Measurements from ENCODE around the gene MMAB. TPM values are rescaled to one million over a fixed set of nuclear protein-coding genes. Genes with fewer than 3 reads are reported as not detected.

MMAB gene
- total and polyA plus RNA-seq, 10 of the 15 experiments (the other 5 are each of a cell fraction or from before 2014, with no cell fraction given): 10.6 to 65.3 (median 45.2) TPM

DNA sequence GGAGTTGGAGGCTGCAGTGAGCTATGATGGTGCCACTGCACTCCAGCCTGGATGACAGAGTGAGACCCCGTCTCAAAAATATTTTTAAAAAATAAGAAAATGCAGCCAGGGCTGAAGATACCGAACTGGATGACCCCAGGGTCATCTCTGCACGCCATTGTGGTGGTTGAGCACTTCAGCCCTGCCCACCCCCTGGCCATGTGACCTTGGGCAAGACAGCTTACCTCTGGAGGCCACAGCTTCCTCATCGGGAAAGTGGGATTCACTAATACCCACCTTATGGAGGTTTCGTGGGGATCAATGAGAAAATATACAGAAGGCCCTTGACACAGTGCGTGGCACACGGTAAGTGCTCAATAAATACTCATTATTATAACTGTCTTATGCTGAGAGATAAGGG is 25.8 kb upstream of the MMAB start:
- Histone ChIP-seq H4K20me1 (ENCODE audit: control insufficient read depth, insufficient read depth) (no peaks in the 10 kb centered on the region), H3K4me3 (no peak overlapping the region), H3K27me3 (replicated peaks in 1 of 2; ENCODE audit: control insufficient read depth in 2 of 2, insufficient read depth in 2 of 2, low read length in 1 of 2) (no peaks in the 10 kb centered on the region), H3K36me3 (ENCODE audit: control insufficient read depth in 2 of 2, insufficient read depth in 2 of 2, low read length in 1 of 2) (peaks cover 0 to 4% of the 10 kb centered on the region in 2 experiments; a peak in 2 of 4 replicates), H3K9me3 (replicated peaks; ENCODE audit: control insufficient read depth, insufficient read depth, low read length) (no peaks in the 10 kb centered on the region), H3K9ac (ENCODE audit: control insufficient read depth, insufficient read depth, low read length) (no peak overlapping the region), H3K27ac (ENCODE audit: control insufficient read depth, insufficient read depth) (no peak overlapping the region), H3K4me1 (ENCODE audit: control insufficient read depth, insufficient read depth, low read length) (peaks cover 4% of the 10 kb centered on the region; the same call in 1 of the 2 replicates), H3K79me2 (ENCODE audit: control insufficient read depth, insufficient read depth, low read length) (no peaks in the 10 kb centered on the region), H3K4me2 (ENCODE audit: control insufficient read depth, insufficient read depth) (no peak overlapping the region), H2AFZ (ENCODE audit: control insufficient read depth, low read depth, low read length) (no peak overlapping the region)
- DNase-seq (ENCODE audit: low read depth, low spot score) (no peak), ATAC-seq (no peak), FAIRE-seq (no peak)
- CTCF ChIA-PET: interaction anchor here (0.6 to 3.2 kb wide), 10 partner anchors 15 to 285 kb away, joined by 3 to 20 read pairs (median 7); partner anchors contain the start of genes MMAB and MVK
- 82% methylated on average over 7 of the region's 7 CpGs for WGBS (ENCODE audit: insufficient coverage, insufficient replicate concordance, low lambda C conversion rate, missing lambda C conversion rate)
- SMC1A ChIA-PET (ENCODE audit: uncharacterized antibody, unreplicated experiment): interaction anchor here (2.7 kb wide), 1 partner anchor 178 kb away, joined by 14 read pairs; no protein-coding TSS in a partner anchor
- intact Hi-C loops (cut with micrococcal nuclease; ENCODE audit: unreplicated experiment) (no loop called here), in situ Hi-C loops (cut with MboI) (no loop called here)
- POLR2A ChIA-PET: interaction anchor here (0.5 kb wide), 1 partner anchor 27 kb away, joined by 3 read pairs; no protein-coding TSS in a partner anchor
- no TSS peak for BruUV-seq (replicated peaks)
- RAD21 ChIA-PET (ENCODE audit: unreplicated experiment): interaction anchor here (3.6 kb wide), 1 partner anchor 176 kb away, joined by 16 read pairs; no protein-coding TSS in a partner anchor
- TF ChIP-seq LARP7 (IDR thresholded peaks at IDR 0.05): no peak
- no peak for TF ChIP-seq RELB (IDR thresholded peaks at IDR 0.05; ENCODE audit: low read depth)
- TF ChIP-seq, protein P1, sequence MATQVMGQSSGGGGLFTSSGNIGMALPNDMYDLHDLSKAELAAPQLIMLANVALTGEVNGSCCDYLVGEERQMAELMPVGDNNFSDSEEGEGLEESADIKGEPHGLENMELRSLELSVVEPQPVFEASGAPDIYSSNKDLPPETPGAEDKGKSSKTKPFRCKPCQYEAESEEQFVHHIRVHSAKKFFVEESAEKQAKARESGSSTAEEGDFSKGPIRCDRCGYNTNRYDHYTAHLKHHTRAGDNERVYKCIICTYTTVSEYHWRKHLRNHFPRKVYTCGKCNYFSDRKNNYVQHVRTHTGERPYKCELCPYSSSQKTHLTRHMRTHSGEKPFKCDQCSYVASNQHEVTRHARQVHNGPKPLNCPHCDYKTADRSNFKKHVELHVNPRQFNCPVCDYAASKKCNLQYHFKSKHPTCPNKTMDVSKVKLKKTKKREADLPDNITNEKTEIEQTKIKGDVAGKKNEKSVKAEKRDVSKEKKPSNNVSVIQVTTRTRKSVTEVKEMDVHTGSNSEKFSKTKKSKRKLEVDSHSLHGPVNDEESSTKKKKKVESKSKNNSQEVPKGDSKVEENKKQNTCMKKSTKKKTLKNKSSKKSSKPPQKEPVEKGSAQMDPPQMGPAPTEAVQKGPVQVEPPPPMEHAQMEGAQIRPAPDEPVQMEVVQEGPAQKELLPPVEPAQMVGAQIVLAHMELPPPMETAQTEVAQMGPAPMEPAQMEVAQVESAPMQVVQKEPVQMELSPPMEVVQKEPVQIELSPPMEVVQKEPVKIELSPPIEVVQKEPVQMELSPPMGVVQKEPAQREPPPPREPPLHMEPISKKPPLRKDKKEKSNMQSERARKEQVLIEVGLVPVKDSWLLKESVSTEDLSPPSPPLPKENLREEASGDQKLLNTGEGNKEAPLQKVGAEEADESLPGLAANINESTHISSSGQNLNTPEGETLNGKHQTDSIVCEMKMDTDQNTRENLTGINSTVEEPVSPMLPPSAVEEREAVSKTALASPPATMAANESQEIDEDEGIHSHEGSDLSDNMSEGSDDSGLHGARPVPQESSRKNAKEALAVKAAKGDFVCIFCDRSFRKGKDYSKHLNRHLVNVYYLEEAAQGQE (IDR thresholded peaks at IDR 0.05; ENCODE audit: low read depth, low read length): no peak
- TF ChIP-seq, protein P2, sequence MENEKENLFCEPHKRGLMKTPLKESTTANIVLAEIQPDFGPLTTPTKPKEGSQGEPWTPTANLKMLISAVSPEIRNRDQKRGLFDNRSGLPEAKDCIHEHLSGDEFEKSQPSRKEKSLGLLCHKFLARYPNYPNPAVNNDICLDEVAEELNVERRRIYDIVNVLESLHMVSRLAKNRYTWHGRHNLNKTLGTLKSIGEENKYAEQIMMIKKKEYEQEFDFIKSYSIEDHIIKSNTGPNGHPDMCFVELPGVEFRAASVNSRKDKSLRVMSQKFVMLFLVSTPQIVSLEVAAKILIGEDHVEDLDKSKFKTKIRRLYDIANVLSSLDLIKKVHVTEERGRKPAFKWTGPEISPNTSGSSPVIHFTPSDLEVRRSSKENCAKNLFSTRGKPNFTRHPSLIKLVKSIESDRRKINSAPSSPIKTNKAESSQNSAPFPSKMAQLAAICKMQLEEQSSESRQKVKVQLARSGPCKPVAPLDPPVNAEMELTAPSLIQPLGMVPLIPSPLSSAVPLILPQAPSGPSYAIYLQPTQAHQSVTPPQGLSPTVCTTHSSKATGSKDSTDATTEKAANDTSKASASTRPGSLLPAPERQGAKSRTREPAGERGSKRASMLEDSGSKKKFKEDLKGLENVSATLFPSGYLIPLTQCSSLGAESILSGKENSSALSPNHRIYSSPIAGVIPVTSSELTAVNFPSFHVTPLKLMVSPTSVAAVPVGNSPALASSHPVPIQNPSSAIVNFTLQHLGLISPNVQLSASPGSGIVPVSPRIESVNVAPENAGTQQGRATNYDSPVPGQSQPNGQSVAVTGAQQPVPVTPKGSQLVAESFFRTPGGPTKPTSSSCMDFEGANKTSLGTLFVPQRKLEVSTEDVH (IDR thresholded peaks at IDR 0.05; ENCODE audit: low read depth, partially characterized antibody): no peak
- no peak for TF ChIP-seq NFXL1 (IDR thresholded peaks at IDR 0.05; ENCODE audit: borderline replicate concordance)
- no peak for TF ChIP-seq PAX5 (IDR thresholded peaks at IDR 0.05; ENCODE audit: borderline replicate concordance, low read depth, low read length)
- no peak for TF ChIP-seq SMARCA5 (IDR thresholded peaks at IDR 0.05)
- TF ChIP-seq MYB (IDR thresholded peaks at IDR 0.05; ENCODE audit: borderline replicate concordance, low read depth, low read length): no peak
- no peak for TF ChIP-seq IRF4 (IDR thresholded peaks at IDR 0.05; ENCODE audit: low read depth, low read length)
- TF ChIP-seq PKNOX1 (IDR thresholded peaks at IDR 0.05): no peak
- TF ChIP-seq POLR2AphosphoS2 (IDR thresholded peaks at IDR 0.05; ENCODE audit: low read depth, low read length): no peak
- no peak for TF ChIP-seq NBN (IDR thresholded peaks at IDR 0.05)
- TF ChIP-seq POLR2AphosphoS5 (IDR thresholded peaks at IDR 0.05; ENCODE audit: low read length): no peak
- TF ChIP-seq, protein P3, sequence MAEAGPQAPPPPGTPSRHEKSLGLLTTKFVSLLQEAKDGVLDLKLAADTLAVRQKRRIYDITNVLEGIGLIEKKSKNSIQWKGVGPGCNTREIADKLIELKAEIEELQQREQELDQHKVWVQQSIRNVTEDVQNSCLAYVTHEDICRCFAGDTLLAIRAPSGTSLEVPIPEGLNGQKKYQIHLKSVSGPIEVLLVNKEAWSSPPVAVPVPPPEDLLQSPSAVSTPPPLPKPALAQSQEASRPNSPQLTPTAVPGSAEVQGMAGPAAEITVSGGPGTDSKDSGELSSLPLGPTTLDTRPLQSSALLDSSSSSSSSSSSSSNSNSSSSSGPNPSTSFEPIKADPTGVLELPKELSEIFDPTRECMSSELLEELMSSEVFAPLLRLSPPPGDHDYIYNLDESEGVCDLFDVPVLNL (IDR thresholded peaks at IDR 0.05; ENCODE audit: low read depth, low read length): no peak
- TF ChIP-seq POU2F2 (IDR thresholded peaks at IDR 0.05; ENCODE audit: borderline replicate concordance, low read depth, low read length): no peak

Data from GM12878 (cell line).